Skeletal muscle cell (primary cell): ENCODE data around the gene NRG3.

Source experiments
- DNase-seq: peaks from one replicate; pipeline ENCODE4 v3.0.0-alpha.2; 2010; ENCODE audit warnings: low read depth
- H3K4me3 ChIP-seq: 2 replicates; pipeline ENCODE4 v1.5.1; 2011; ENCODE audit warnings: low read depth, mild to moderate bottlenecking, control low read depth, low read length, moderate library complexity

NRG3 gene

DNA sequence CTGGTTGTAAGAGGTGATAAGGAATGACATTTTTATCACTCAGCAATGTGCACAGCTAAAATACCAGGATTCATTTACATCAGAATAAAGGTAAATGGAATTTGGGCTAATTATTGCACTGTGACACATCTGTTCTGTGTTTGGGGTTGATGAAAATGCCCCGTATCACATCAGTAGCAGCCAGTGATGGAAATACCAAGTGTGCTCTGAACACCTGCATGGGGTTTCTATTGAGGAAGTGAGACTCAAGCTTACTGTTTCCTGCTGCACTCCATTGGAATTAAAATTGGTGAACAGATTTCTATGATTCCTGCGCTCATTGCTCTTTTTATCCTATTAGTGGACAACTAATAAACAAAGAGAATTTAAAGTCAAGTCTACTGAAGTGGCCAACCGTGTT, 296.9 kb downstream of the NRG3 start:
- DNase-seq = no peak
- no peak overlapping the region for H3K4me3 ChIP-seq

GRCh38 chr10:82176587-82176986, 301.6 kb downstream of the NRG3 start:
- DNase-seq = no peak

GRCh38 chr10:82190432-82191260, 315.7 kb downstream of the NRG3 start:
- H3K4me3 ChIP-seq = no peak overlapping the region
- DNase-seq = no peak

More at GRCh38 chr10:82176587-82176986, 301.6 kb downstream of the NRG3 start:
- no peak overlapping the region for H3K4me3 ChIP-seq

- DNase-seq = no peak
- no peak overlapping the region for H3K4me3 ChIP-seq
Observed at GRCh38 chr10:82191653-82192052, 316.7 kb downstream of the NRG3 start.

DNA sequence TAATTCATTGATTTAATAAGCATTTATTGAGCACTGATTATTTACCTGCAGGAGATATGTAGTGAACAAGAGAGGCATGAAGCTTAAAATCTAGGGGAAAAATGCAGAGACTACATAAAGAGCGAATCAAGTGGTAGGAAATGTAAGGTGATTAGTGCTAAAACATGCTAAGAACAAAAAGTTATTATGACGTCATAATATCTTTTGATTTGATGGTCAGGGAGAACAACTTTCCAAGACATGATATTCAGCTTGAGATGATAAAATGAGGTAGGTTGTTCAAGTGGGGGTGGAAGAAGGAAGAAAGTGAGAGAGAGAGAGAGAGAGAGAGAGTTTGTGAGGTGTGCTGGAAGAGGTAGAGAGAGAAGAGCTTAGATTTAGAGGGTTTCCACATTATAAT, 317.7 kb downstream of the NRG3 start:
- no peak for DNase-seq
- H3K4me3 ChIP-seq = no peak overlapping the region

GRCh38 chr10:82194419-82194818, 319.4 kb downstream of the NRG3 start:
- no peak overlapping the region for H3K4me3 ChIP-seq
- DNase-seq = no peak

- no peak for DNase-seq
- no peak overlapping the region for H3K4me3 ChIP-seq
Observed at GRCh38 chr10:82206831-82207230, 331.8 kb downstream of the NRG3 start.

DNA sequence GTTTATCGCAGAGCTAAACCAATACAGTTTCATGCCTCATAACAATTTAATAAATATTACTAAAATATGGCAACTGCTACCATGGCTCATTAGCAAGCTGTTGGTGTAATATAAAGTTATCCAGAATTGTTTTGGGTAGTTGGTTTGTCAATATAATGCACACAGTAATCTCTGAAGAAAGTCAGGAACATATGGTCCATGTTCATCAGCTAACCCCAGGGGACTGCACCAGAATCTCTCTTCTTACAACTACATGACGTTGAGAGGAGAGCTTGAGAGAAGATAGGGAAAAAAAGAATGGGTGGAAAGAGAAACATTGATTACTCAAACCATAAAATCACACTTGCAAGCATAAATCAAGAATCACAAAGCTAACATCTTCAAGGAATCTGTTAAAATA, 333.7 kb downstream of the NRG3 start:
- no peak for DNase-seq

GRCh38 chr10:82210331-82210730, 335.3 kb downstream of the NRG3 start:
- H3K4me3 ChIP-seq = no peak overlapping the region
- no peak for DNase-seq

More for the DNA sequence above, 333.7 kb downstream of the NRG3 start:
- no peak overlapping the region for H3K4me3 ChIP-seq

- peak; percentile 46 for DNase-seq
- H3K4me3 ChIP-seq = no peak overlapping the region
Observed at GRCh38 chr10:82211346-82211745, 336.4 kb downstream of the NRG3 start.

- no peak for DNase-seq
- no peak overlapping the region for H3K4me3 ChIP-seq
Observed at GRCh38 chr10:82212753-82213152, 337.8 kb downstream of the NRG3 start.

- no peak for DNase-seq
- no peak overlapping the region for H3K4me3 ChIP-seq
Observed at GRCh38 chr10:82213784-82214183, 338.8 kb downstream of the NRG3 start.

GRCh38 chr10:82221056-82221455, 346.1 kb downstream of the NRG3 start:
- DNase-seq = no peak
- H3K4me3 ChIP-seq = no peak overlapping the region

DNA sequence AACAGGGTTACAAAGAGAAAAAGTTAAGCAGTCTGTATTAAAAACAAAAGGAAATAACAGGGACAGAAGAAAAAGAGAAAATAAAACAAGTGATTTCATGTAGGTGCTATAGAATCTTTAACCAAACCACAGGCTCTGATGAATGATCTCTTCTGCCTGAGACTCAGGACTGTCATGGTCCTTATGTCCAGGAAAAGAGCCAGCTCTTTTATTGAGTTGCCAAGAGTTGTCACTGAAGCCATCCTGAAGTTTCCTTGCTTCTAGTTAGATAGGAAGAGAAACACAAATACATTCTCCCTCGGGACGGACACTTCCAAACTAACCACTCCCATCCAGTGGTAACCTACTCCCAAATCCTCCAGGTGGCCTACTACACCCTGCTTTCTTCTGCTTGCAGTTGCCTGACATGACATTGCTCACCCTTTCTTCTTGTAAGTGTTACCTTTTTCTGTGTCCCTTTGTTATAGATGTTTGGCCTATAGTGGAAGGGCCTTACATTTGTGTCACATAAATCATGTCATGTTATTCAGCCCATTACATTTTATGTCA, 346.7 kb downstream of the NRG3 start:
- no peak for DNase-seq
- H3K4me3 ChIP-seq = no peak overlapping the region

DNA sequence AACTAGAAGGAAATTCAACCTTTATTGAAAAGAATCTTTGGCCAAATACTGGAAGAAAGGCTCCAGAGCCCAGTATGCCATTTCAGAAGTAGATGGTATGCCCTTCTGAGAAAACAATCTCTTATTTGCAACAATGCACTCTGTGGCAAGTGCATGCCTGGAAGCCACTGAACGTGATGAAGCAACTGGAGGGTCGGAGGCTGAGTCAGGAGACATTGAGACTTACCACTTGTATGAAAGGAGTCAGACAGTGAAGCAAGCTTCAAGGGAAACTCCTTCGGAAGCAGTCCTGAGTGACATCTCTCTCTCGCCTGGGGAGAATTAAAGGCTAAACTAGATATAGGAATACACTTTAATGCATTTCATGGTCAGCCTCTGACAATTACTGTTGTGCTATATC, 353.7 kb downstream of the NRG3 start:
- no peak for DNase-seq
- no peak overlapping the region for H3K4me3 ChIP-seq

DNA sequence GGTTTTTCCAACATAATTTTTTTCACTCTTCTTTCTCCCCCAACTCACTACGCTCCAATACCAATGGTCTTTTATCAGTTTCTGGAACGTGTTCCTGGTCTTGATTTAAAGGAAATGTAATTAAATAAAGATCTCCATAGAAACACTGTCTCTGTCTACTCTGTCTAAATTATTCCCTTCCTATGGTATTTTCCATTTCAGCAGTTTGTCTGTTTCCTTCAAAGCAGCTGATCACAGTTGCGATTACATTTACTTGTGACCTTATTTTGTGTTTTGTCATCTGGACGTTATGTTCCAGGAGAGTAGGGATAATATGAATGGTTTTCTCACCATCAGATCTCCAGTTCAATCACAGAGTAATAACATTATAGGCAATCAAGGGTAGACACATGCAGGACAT, 359.2 kb downstream of the NRG3 start:
- no peak for DNase-seq
- no peak overlapping the region for H3K4me3 ChIP-seq

- DNase-seq = no peak
- H3K4me3 ChIP-seq = no peak overlapping the region
Observed at GRCh38 chr10:82236084-82236731, 361.2 kb downstream of the NRG3 start.

- no peak overlapping the region for H3K4me3 ChIP-seq
- DNase-seq = no peak
Observed at GRCh38 chr10:82238291-82238690, 363.3 kb downstream of the NRG3 start.

GRCh38 chr10:82240408-82240807, 365.4 kb downstream of the NRG3 start:
- no peak for DNase-seq
- no peak overlapping the region for H3K4me3 ChIP-seq

- DNase-seq = no peak
- H3K4me3 ChIP-seq = no peak overlapping the region
Observed at GRCh38 chr10:82242778-82243177, 367.8 kb downstream of the NRG3 start.

- no peak for DNase-seq
- H3K4me3 ChIP-seq = no peak overlapping the region
Observed at GRCh38 chr10:82245157-82245556, 370.2 kb downstream of the NRG3 start.
